PC-9 (cell line): ENCODE measurements around the gene TIMP3. TPM values are rescaled to one million over a fixed set of nuclear protein-coding genes. Genes with fewer than 3 reads are reported as not detected.
A peak's percentile ranks its signal among the peaks of the same experiment; 100 is the strongest.

ENCODE experiments used
- BruUV-seq: library from RNA; stranded (reverse); fragments of 400-500 nt; replicated peaks from 2 replicates; lab custom pipeline; 2021; lab: Mats Ljungman, UMichigan
- CTCF ChIA-PET: fragments of 300-600 bp; sonication (Branson Sonifier 250); formaldehyde crosslinking; loops from one replicate; lab custom pipeline; 2022; ENCODE audit warnings: antibody characterized with exemption; lab: Charles Lee
- POLR2A ChIA-PET: fragments of 300-600 bp; sonication (Branson Sonifier 250); formaldehyde crosslinking; loops from one replicate; lab custom pipeline; 2022; ENCODE audit warnings: antibody characterized with exemption; ENCODE audit not compliant: unreplicated experiment; lab: Charles Lee
- DNase-seq, 2 experiments: peaks; one replicate each; pipeline versions ENCODE4 v3.0.0 to v3.0.0-alpha.2; 2015 to 2022; ENCODE audit warnings: mixed read lengths in 1 of 2
- H2AFZ ChIP-seq: fragments of 200-600 bp; sonication (generic); 2 replicates; pipeline ENCODE4 v1.8.1; 2017; ENCODE audit warnings: antibody characterized with exemption
- H3F3A ChIP-seq: fragments of 200-600 bp; sonication (generic); 2 replicates; pipeline ENCODE4 v1.8.1; 2017; ENCODE audit warnings: antibody characterized with exemption, mild to moderate bottlenecking, low read depth; ENCODE audit not compliant: insufficient read depth
- H3K27ac ChIP-seq: fragments of 200-600 bp; sonication (generic); 2 replicates; pipeline ENCODE4 v1.6.1; 2016; ENCODE audit warnings: mixed run types
- H3K27me3 ChIP-seq: fragments of 200-600 bp; sonication (generic); 2 replicates; pipeline ENCODE4 v1.6.1; 2016; ENCODE audit warnings: low read depth, mixed run types; ENCODE audit not compliant: insufficient read depth
- H3K36me3 ChIP-seq: fragments of 200-600 bp; sonication (generic); 2 replicates; pipeline ENCODE4 v1.6.1; 2016; ENCODE audit warnings: low read depth, mixed run types
- H3K4me1 ChIP-seq: fragments of 200-600 bp; sonication (generic); replicated peaks from 2 replicates; pipeline ENCODE4 v1.6.1; 2016; ENCODE audit warnings: mixed run types; ENCODE audit not compliant: insufficient read depth
- H3K4me2 ChIP-seq: fragments of 200-600 bp; sonication (generic); 2 replicates; pipeline ENCODE4 v1.6.1; 2017; ENCODE audit warnings: mixed run types
- H3K4me3 ChIP-seq: fragments of 200-600 bp; sonication (generic); 2 replicates; pipeline ENCODE4 v1.6.1; 2016; ENCODE audit warnings: mixed run types
- H3K79me2 ChIP-seq: fragments of 200-600 bp; sonication (generic); 2 replicates; pipeline ENCODE4 v1.6.1; 2017; ENCODE audit warnings: low read depth, mixed run types
- H3K9me2 ChIP-seq: fragments of 200-600 bp; sonication (generic); 2 replicates; pipeline ENCODE4 v1.8.1; 2017; ENCODE audit warnings: mild to moderate bottlenecking; ENCODE audit not compliant: insufficient read depth
- H3K9me3 ChIP-seq: fragments of 200-600 bp; sonication (generic); 2 replicates; pipeline ENCODE4 v1.8.1; 2016; ENCODE audit warnings: low read depth; ENCODE audit not compliant: insufficient read depth
- H4K20me1 ChIP-seq: fragments of 200-600 bp; sonication (generic); 2 replicates; pipeline ENCODE4 v1.8.1; 2017; ENCODE audit not compliant: insufficient read depth
- EZH2 ChIP-seq: fragments of 200-600 bp; sonication (generic); IDR thresholded peaks from 2 replicates; pipeline ENCODE4 v1.8.0; 2017; ENCODE audit warnings: antibody characterized with exemption, low read depth
- intact Hi-C: fragments of 100-400 bp; cut with micrococcal nuclease; formaldehyde crosslinking; loops from one replicate; pipeline ENCODE4 v1.10.0; 2022; ENCODE audit not compliant: unreplicated experiment
- total RNA-seq: library from RNA; stranded (reverse); gene quantifications from 2 replicates; pipeline ENCODE4 v1.2.3, GENCODE V29; 2021
- TF ChIP-seq, protein P1 (sequence below): fragments of 200-600 bp; sonication (generic); conservative IDR thresholded peaks from 2 replicates; pipeline ENCODE4 v1.6.1; 2017; ENCODE audit warnings: mixed run types, antibody characterized with exemption, mild to moderate bottlenecking, moderate library complexity

Gene TIMP3
- total RNA-seq, 1 experiment from 2014 or later = 79.8 TPM

GRCh38 chr22:32831584-32831983 is 30.1 kb downstream of the TIMP3 start:
- intact Hi-C loops = no loop called here
- no peak for DNase-seq
- H4K20me1 ChIP-seq = peaks cover 98% of the 10 kb centered on the region
- no peak overlapping the region for H3K4me3 ChIP-seq
- H3K9me2 ChIP-seq = no peaks in the 10 kb centered on the region
- H3K36me3 ChIP-seq = peaks cover 75% of the 10 kb centered on the region
- BruUV-seq = no TSS peak
- ChIA-PET POLR2A (interaction anchor here (0.6 kb wide), 1 partner anchor 146 kb away, joined by 8 read pairs; no protein-coding TSS in a partner anchor), CTCF (no interaction called here)
- H3K9me3 ChIP-seq = no peaks in the 10 kb centered on the region
- H3K27me3 ChIP-seq = no peaks in the 10 kb centered on the region
- no peak overlapping the region for H2AFZ ChIP-seq
- peaks cover 92% of the 10 kb centered on the region for H3F3A ChIP-seq
- no peak for TF ChIP-seq EZH2
- TF ChIP-seq, protein P1, sequence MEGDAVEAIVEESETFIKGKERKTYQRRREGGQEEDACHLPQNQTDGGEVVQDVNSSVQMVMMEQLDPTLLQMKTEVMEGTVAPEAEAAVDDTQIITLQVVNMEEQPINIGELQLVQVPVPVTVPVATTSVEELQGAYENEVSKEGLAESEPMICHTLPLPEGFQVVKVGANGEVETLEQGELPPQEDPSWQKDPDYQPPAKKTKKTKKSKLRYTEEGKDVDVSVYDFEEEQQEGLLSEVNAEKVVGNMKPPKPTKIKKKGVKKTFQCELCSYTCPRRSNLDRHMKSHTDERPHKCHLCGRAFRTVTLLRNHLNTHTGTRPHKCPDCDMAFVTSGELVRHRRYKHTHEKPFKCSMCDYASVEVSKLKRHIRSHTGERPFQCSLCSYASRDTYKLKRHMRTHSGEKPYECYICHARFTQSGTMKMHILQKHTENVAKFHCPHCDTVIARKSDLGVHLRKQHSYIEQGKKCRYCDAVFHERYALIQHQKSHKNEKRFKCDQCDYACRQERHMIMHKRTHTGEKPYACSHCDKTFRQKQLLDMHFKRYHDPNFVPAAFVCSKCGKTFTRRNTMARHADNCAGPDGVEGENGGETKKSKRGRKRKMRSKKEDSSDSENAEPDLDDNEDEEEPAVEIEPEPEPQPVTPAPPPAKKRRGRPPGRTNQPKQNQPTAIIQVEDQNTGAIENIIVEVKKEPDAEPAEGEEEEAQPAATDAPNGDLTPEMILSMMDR = no peak
- H3K4me2 ChIP-seq = no peak overlapping the region
- H3K27ac ChIP-seq = 0 out of 2 replicates have a peak overlapping the region, but pooled peaks have one; percentile 20
- peaks cover 98% of the 10 kb centered on the region for H3K79me2 ChIP-seq
- no peaks in the 10 kb centered on the region for H3K4me1 ChIP-seq

- Histone ChIP-seq H3K4me2 (no peak overlapping the region), H3K9me2 (no peaks in the 10 kb centered on the region), H3K9me3 (no peaks in the 10 kb centered on the region), H3K36me3 (peaks cover 70% of the 10 kb centered on the region), H3K27ac (no peak overlapping the region), H4K20me1 (peaks cover 98% of the 10 kb centered on the region), H3K79me2 (peaks cover 98% of the 10 kb centered on the region), H3K4me3 (no peak overlapping the region), H3F3A (peaks cover 92% of the 10 kb centered on the region), H2AFZ (no peak overlapping the region), H3K27me3 (no peaks in the 10 kb centered on the region), H3K4me1 (no peaks in the 10 kb centered on the region)
- no peak for DNase-seq
- no peak for TF ChIP-seq EZH2
- ChIA-PET CTCF (no interaction called here), POLR2A (interaction anchor here (0.6 kb wide), 1 partner anchor 146 kb away, joined by 8 read pairs; no protein-coding TSS in a partner anchor)
- BruUV-seq = no TSS peak
- intact Hi-C loops = no loop called here
These were observed 30.7 kb downstream of the TIMP3 start for GRCh38 chr22:32832174-32832573.

DNA sequence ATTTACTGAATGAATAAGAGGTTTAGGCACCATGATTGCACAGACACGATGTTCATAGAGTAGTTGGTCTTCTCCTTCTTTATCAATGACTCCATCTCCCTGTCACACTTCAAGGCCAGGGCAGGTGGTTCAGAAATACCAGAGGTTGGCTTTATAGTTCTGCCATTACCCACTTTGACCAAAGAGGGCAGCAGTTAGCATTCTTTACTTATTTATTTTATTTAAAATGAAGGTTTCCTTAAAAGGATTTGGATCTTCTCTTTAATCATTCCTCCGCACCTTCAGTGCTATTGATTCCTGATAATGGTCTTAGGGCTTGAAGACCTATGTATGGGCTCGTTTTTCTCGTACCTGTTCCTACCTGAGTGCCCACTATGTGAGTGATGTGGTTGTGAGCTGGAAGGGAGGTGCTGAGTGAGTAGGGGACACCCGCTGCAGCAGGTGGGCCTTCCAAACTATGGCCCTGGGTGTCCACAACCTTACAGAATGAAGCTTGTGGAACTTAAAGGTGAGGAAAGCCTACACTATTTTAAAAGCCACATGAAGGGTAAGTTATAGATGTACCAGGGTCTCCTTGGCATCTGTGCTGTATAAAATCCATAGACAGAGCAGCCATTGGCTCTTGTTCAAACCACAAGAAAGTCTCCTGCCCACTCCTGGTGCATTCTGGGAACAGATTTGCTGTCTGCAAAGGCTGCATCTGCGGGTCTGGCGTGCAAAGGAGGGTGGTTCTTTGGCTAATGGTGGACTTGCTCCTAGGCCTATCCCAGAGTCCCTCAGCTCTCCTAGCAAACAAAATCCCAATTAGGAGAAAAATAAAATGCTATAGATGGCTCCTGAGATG is 35.0 kb downstream of the TIMP3 start:
- H4K20me1 ChIP-seq = peaks cover 98% of the 10 kb centered on the region
- ChIA-PET CTCF (no interaction called here), POLR2A (no interaction called here)
- H3K36me3 ChIP-seq = peaks cover 60% of the 10 kb centered on the region
- intact Hi-C loops = no loop called here
- H3K9me2 ChIP-seq = no peaks in the 10 kb centered on the region
- no peaks in the 10 kb centered on the region for H3K9me3 ChIP-seq
- H3F3A ChIP-seq = peaks cover 86% of the 10 kb centered on the region
- BruUV-seq = no TSS peak
- no peak overlapping the region for H3K4me2 ChIP-seq
- TF ChIP-seq, protein P1 = peak; percentile 84
- no peak for TF ChIP-seq EZH2
- no peak overlapping the region for H3K27ac ChIP-seq
- no peaks in the 10 kb centered on the region for H3K27me3 ChIP-seq
- H3K4me1 ChIP-seq = no peaks in the 10 kb centered on the region
- H3K4me3 ChIP-seq = no peak overlapping the region
- peak; percentile 6 to 48 for DNase-seq
- H2AFZ ChIP-seq = no peak overlapping the region
- H3K79me2 ChIP-seq = peaks cover 97% of the 10 kb centered on the region
